Renal cortical epithelial cell (primary cell): ENCODE data around the gene MCTP1. TPM values are rescaled to one million over a fixed set of nuclear protein-coding genes. Genes with fewer than 3 reads are reported as not detected.
"Not testable (repeated sequence)": the region's sequence is repeated elsewhere in the genome, so short reads cannot be mapped to it uniquely, and the experiment has no call there.

Experiments
- DNase-seq: peaks from one replicate; pipeline ENCODE4 v3.0.0-alpha.2; 2011; ENCODE audit warnings: low read depth
- total RNA-seq: library from RNA; depleted of rRNA; stranded (reverse); fragments of >200 nt; gene quantifications from 2 replicates; pipeline ENCODE4 v1.2.3, GENCODE V29; 2014

MCTP1 gene
- total RNA-seq, 1 donor from 2014 or later, result 22.3 TPM

DNA sequence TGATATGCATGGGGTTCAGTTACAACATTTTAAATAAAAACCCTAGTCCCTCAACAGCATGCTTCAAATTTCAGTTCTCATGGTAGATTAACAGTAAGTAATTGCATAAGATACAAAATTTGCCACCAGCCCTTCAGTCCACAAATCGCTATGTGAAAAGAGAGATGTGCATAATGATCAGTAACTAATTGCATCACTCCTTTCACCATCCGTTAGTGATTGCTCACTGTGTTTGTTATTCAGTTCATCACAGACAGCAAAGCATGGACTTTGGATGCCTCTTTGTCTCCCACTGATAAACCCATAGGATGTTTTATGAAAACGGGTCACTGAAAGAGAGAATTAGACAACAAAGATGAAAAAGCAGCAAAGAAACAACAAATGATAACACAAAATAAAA, 103.2 kb downstream of the MCTP1 start:
- no peak for DNase-seq

DNA sequence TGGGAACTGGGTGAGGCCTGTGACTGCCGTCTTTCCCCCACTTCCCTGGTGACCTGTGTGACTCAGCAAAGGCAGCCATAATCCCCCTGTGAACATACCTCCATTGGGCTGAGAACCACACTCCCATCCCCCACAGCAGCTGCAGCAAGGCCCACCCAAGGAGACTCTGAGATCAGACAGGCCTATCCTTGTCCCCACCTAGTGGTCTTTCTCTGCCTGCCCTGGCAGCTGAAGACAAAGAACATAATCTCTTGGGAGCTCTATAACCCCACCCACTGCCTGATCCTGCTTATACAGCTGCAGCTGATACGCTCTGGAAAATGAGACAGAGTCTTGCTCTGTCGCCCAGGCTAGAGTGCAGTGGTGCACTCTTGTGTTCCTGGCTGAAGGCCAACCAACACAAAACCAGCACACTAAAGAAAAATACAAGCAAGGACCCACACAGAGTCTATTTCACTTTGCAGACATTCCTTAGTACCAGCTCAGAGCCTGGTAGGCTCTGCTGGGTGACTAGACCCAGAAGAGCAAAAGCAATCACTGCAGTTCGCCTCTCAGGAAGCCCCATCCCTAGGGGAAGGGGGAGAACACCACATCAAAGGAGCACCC, 106.7 kb downstream of the MCTP1 start:
- peak; percentile 90 for DNase-seq

- DNase-seq, result no peak
These were observed 107.4 kb downstream of the MCTP1 start for GRCh38 chr5:95177456-95177855.

DNA sequence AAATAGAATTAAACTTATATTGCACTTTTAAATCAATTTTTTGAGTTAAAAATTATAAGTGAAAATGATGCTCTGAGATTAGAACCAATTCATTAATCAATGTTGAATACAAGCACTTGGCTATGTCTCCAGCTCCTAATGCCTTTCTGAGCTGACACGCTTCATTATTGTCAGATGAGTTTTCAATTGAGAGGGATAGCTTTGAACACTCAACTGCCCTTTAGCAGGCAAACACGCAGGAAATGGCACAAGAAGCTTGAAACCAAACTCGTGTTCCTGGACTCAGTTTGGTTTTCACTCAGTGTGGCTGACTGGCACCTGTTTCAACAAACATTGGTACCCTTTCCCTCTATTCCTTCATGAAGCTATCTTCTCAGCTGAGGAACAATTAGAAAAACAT, 109.8 kb downstream of the MCTP1 start:
- no peak for DNase-seq

DNA sequence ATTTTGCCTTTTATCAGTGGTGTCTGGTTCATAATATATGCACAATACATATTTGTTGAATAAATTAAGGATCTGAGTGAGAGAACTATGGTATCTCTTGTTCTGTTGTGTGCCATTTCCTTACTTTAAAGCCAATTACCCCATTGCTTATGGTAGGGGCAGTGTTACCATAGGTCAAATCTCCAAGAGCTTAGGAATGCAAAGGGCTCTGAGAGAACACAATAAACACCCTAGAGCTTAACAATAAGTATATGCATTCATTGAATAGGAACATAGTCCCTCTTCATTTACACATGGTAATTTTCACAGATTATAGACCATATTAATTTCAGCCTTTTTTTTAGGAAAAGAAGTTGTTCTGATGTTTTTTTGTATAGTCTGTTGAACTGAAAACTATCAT, 112.2 kb downstream of the MCTP1 start:
- DNase-seq, result no peak

DNA sequence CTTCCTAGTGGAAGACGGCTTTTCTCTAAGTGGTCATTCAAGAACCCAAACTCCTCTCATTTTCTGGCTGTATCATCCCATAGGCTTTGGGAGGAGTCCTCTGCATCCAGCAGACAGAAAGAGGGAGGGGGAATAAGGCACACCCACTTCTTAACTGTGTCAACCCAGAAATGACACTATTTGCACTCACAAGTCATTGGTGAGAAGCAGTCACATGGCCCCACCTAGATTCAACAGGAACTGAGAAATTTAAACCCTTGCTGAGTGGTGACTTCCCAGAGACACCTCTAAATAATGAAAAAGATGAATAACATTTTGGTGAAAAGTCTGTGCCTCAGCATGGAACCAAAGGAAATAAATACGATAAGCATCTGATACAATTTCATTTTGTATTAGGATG, 120.0 kb downstream of the MCTP1 start:
- DNase-seq, result no peak

- DNase-seq, result no peak
These were observed 121.8 kb downstream of the MCTP1 start for GRCh38 chr5:95163079-95163478.

GRCh38 chr5:95162231-95162992, 122.5 kb downstream of the MCTP1 start:
- peak; percentile 8 for DNase-seq

DNA sequence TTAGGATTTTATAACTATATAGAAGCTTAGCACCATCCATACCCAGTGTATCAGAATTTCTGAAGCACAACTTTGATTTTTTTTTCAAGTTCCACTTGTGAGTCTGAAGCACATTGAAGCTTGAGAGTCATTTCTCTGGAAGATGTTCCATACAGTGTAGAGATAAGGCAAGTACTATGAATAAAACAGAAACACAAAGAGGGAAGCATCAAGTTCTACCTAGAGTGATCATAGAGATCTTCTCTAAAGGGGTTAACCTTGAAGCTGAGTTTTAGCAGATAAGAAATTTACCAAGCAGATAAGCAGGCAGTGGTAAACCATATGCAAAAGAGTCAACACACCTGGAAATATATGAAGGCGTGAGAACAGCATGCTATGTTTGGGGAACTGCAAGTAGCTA, 125.3 kb downstream of the MCTP1 start:
- no peak for DNase-seq

GRCh38 chr5:95155888-95156287, 129.0 kb downstream of the MCTP1 start:
- DNase-seq, result no peak

DNA sequence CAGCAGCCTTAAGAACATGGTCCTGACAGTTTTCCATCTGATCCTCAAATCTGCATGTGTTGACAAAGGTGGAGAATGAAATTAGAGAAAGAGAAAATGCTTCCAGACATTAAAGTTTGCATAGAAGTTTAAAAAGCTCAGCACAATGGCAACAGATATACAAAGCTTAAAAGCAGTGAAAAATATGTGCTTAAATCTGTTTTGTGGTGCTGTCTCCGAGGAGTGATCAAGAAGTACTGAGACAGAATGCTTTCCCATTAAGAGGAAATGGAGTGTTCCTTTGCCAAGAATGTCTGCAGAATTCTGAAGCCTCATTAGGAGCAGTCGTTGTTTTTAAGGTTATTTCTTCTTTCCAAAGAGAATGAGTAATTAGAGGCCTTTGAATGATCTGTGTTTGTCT, 131.4 kb downstream of the MCTP1 start:
- DNase-seq, result no peak

DNA sequence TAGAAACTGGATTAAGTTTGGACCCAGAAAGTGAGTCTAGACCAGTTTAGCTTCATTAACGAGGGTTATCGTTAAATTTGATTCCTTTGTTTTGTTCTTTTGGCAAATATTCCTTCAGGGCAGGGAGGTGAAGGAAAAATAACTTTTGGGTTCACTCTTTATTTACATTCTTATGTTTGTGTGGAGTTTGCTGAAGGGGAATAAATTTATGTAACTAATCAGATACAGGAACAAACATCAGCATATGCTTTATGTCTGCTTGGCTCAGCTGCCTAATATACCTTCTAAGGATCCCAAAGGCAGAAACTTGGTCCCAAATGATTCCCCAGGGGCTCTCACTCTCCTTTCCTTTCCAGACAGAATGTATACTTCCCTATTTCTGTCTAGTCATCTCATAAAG, 132.4 kb downstream of the MCTP1 start:
- DNase-seq, result no peak

DNA sequence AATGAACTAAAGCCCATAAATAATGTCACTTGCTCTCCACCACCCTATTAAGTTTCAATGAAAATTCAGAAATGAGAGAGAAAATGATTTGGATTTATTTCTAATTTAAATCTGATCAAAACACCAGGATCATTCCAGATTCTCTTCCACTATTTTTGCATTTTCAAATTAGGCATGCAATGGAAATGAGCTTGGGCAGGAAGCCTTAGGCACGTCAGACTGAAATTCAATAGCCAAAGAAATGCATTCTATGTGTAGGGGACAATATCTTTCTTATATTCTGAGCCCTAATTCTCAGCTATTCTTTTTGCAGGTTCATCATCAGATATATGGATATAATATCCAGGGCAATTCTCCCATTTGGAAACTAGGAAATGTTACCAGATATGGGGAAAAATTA, 132.8 kb downstream of the MCTP1 start:
- no peak for DNase-seq

DNA sequence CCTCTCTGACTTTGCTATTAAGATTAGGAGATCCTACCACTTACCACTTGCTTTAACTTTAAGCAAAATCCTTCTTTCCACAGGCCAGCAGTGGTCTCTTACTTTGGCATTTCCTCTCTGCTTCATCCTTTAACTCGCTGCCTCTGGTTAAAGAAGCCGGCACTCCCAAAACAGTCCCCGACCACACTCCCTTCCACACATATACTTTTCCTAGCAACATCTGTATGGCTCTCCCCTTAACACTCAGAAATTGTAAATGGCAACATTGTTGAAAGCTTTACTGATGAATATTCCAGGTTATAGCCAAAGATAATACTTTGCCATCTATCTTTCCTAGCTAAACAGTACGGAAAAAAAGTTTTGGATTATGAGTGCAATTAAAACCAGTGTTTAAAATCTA, 133.2 kb downstream of the MCTP1 start:
- no peak for DNase-seq

DNA sequence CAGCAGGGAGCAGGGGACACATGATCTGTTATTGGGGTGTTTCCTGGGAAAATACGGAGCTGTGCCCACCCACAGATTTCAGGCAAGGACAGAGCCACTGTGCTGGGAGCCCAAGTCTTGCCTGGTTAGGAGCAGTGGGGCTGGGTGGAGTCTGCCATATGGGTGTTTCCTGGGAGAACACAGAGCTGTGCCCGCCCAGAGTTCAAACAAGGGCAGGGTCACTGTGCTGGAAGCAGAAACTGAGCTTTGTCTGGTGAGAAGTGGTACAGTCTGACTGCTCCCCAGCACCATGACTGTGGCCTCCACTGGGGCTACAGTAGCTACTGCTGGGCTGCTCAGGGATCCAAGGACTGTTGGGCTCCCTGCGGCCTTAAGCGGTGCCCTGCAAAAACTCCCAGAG, 135.5 kb downstream of the MCTP1 start:
- no peak for DNase-seq

DNA sequence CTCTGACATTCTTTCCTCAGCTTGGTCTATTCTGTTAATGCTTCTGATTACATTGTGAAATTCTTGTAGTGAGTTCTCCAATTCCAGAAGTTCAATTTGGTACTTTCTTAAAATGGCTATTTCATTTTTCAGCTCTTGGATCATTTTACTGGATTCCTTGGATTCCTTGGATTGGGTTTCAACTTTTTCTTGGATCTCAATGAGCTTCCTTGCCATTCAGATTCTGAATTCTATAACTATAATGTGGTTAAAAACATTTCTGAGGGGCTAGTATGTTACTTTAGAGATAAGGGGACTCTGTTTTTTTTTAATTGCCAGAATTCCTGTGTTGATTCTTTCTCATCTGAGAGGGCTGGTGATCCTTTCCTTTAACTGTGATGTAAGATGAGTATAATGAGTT, 136.4 kb downstream of the MCTP1 start:
- no peak for DNase-seq

DNA sequence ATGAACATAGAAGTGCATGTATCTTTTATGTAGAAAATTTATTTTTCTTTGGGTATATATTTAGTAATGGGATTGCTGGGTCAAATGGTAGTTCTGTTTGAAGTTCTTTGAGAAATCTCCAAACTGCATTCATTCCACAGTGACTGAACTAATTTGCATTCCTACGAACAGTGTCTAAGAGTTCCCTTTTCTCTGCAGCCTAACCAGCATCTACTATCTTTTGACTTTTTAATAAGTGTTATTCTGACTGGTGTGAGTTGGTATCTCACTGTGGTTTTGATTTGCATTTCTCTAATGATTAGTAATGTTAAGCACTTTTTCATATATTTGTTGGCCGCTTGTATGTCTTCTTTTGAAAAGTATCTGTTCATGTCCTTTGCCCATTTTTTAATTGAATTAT, 141.0 kb downstream of the MCTP1 start:
- DNase-seq, result not testable (repeated sequence)

DNA sequence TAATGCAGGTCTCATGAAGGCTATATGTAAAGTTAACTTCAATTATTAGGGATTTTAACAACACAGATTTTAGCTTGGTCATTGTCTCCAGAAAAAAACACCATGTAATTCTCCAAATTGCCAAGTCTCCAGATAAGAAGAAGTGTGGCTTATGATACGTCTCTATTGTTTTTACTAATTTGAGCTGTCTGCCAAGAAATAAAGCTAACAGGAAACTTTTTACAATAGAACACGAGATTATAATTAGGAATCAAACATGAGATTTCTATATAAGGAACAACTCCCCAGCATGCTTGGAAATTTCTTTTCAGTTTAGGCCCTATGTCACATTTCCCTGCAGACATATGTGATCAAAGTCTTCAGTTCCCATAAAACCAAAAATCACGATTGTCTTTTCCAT, 142.7 kb downstream of the MCTP1 start:
- no peak for DNase-seq

- no peak for DNase-seq
These were observed 143.8 kb downstream of the MCTP1 start for GRCh38 chr5:95141141-95141540.

DNA sequence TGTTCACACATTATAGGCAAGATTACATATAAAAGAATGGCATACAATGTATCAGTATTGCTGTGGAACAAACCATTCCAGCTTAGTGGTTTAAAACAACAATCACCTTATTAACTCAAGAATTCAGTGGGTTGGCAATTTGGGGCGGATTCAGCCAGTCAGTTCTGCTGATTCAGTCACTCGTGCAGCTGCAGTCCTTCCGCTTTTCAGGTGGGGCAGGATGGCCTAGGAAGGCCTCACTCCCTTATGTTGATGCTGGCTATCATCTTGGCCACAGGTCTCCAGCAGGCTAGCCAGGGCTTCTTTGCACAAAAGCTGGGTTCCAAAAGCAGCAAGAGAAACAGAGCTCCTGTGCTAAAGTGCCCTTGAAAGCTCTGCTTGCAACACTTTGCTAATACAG, 150.6 kb downstream of the MCTP1 start:
- peak; percentile 49 for DNase-seq

GRCh38 chr5:95132096-95132495, 152.8 kb downstream of the MCTP1 start:
- no peak for DNase-seq

DNA sequence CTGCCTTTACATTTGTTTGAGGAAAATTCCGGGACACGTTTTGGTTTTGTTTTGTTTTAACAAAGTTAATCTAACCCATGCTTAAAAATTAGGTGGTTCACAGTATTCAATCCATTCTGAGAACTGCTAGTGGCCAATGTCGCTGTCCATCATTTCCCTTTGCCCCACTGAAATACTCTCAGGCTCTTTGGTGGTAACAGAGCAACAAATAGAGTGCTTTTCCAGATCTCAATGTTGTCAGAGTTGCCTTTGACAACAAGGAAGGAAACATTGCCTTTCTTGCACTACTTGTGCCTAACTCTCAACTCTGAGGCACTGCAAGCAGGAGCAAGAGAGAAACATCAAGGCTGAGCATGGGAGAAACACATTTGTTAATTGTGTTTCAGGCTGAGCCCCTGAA, 154.0 kb downstream of the MCTP1 start:
- DNase-seq, result peak; percentile 32

GRCh38 chr5:95124731-95125130, 160.2 kb downstream of the MCTP1 start:
- DNase-seq, result no peak

- no peak for DNase-seq
These were observed 160.8 kb downstream of the MCTP1 start for GRCh38 chr5:95124101-95124500.
